ENCODE data around the gene CCDC117.
"Not testable (repeated sequence)": the region's sequence is repeated elsewhere in the genome, so short reads cannot be mapped to it uniquely, and the experiment has no call there.

The CCDC117 gene

DNA sequence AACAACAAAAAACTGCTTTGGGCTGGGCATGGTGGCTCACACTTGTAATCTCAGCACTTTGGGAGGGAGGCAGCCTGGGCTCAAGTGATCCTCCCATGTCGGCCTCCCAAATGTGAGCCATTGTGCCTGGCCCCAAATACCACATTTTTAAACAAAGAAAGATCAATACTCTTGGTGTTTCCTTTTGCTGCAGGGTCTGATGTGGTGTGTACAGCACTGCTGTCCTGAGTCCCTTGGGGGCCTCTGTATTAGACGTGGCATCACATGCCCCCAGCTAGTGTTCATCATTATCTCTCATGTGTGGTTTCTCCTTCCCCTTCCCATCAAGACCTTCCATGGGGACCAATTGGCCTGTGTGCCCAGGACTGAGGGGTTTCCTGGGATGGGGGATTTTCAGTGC lies 48.4 kb downstream of the CCDC117 start:
- H3K4me3 ChIP-seq (ENCODE audit: low read length, poor library complexity, severe bottlenecking) = no peak overlapping the region
- no peaks in the 10 kb centered on the region for H3K9me2 ChIP-seq (replicated peaks; ENCODE audit: low read depth, low read length)
- peaks cover 68% of the 10 kb centered on the region for H3K4me1 ChIP-seq (ENCODE audit: insufficient read depth, low read length, poor library complexity, severe bottlenecking)
- H3K27me3 ChIP-seq (ENCODE audit: insufficient read depth, low read length, poor library complexity, severe bottlenecking) = no peaks in the 10 kb centered on the region
- H4K20me1 ChIP-seq (ENCODE audit: insufficient read depth, low read length, poor library complexity, severe bottlenecking) = no peaks in the 10 kb centered on the region
- H3F3A ChIP-seq (ENCODE audit: low read depth) = peaks cover 12% of the 10 kb centered on the region
- H2AFZ ChIP-seq (ENCODE audit: low read length) = no peak overlapping the region
- H3K79me2 ChIP-seq (ENCODE audit: insufficient read depth, low read length) = no peaks in the 10 kb centered on the region
- H3K9me3 ChIP-seq (ENCODE audit: insufficient read depth, low read depth, low read length) = no peaks in the 10 kb centered on the region
- TF ChIP-seq EZH2phosphoT487 (IDR thresholded peaks at IDR 0.05; ENCODE audit: borderline replicate concordance) = no peak
- TF ChIP-seq, protein P1, sequence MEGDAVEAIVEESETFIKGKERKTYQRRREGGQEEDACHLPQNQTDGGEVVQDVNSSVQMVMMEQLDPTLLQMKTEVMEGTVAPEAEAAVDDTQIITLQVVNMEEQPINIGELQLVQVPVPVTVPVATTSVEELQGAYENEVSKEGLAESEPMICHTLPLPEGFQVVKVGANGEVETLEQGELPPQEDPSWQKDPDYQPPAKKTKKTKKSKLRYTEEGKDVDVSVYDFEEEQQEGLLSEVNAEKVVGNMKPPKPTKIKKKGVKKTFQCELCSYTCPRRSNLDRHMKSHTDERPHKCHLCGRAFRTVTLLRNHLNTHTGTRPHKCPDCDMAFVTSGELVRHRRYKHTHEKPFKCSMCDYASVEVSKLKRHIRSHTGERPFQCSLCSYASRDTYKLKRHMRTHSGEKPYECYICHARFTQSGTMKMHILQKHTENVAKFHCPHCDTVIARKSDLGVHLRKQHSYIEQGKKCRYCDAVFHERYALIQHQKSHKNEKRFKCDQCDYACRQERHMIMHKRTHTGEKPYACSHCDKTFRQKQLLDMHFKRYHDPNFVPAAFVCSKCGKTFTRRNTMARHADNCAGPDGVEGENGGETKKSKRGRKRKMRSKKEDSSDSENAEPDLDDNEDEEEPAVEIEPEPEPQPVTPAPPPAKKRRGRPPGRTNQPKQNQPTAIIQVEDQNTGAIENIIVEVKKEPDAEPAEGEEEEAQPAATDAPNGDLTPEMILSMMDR (conservative IDR thresholded peaks at IDR 0.05; ENCODE audit: low read length) = no peak
- H3K4me2 ChIP-seq (ENCODE audit: low read depth, low read length, poor library complexity, severe bottlenecking) = no peak overlapping the region
- peak overlapping the region; percentile 67 for H3K9ac ChIP-seq (ENCODE audit: low read depth, low read length, poor library complexity, severe bottlenecking)
- H3K36me3 ChIP-seq (ENCODE audit: insufficient read depth, low read length) = no peaks in the 10 kb centered on the region

DNA sequence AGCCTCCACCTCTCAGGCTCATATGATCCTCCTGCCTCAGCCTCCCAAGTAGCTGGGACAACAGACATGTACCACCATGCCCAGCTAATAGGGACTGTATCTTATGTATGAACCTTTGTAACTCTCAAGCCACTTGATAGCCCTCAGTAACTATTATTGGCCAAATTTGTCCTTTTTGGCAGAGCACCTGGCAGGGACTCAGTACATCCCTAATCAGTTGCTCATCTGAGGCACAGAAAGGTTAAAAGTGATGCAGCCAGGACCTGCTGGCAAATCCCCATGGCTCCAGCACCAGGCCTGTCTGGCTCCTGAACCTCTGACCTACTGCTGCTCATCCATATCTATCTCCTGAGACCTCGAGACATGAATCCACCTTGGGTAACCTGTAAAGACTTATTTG lies 49.0 kb downstream of the CCDC117 start:
- H4K20me1 ChIP-seq (ENCODE audit: insufficient read depth, low read length, poor library complexity, severe bottlenecking) = no peaks in the 10 kb centered on the region
- TF ChIP-seq EZH2phosphoT487 (IDR thresholded peaks at IDR 0.05; ENCODE audit: borderline replicate concordance) = no peak
- TF ChIP-seq, protein P1 (conservative IDR thresholded peaks at IDR 0.05; ENCODE audit: low read length) = no peak
- H3K9me2 ChIP-seq (replicated peaks; ENCODE audit: low read depth, low read length) = no peaks in the 10 kb centered on the region
- no peak overlapping the region for H3K4me3 ChIP-seq (ENCODE audit: low read length, poor library complexity, severe bottlenecking)
- peaks cover 68% of the 10 kb centered on the region for H3K4me1 ChIP-seq (ENCODE audit: insufficient read depth, low read length, poor library complexity, severe bottlenecking)
- peaks cover 12% of the 10 kb centered on the region for H3F3A ChIP-seq (ENCODE audit: low read depth)
- H3K9me3 ChIP-seq (ENCODE audit: insufficient read depth, low read depth, low read length) = no peaks in the 10 kb centered on the region
- H2AFZ ChIP-seq (ENCODE audit: low read length) = no peak overlapping the region
- H3K4me2 ChIP-seq (ENCODE audit: low read depth, low read length, poor library complexity, severe bottlenecking) = no peak overlapping the region
- peak overlapping the region; percentile 67 for H3K9ac ChIP-seq (ENCODE audit: low read depth, low read length, poor library complexity, severe bottlenecking)
- no peaks in the 10 kb centered on the region for H3K27me3 ChIP-seq (ENCODE audit: insufficient read depth, low read length, poor library complexity, severe bottlenecking)
- no peaks in the 10 kb centered on the region for H3K36me3 ChIP-seq (ENCODE audit: insufficient read depth, low read length)
- no peaks in the 10 kb centered on the region for H3K79me2 ChIP-seq (ENCODE audit: insufficient read depth, low read length)

DNA sequence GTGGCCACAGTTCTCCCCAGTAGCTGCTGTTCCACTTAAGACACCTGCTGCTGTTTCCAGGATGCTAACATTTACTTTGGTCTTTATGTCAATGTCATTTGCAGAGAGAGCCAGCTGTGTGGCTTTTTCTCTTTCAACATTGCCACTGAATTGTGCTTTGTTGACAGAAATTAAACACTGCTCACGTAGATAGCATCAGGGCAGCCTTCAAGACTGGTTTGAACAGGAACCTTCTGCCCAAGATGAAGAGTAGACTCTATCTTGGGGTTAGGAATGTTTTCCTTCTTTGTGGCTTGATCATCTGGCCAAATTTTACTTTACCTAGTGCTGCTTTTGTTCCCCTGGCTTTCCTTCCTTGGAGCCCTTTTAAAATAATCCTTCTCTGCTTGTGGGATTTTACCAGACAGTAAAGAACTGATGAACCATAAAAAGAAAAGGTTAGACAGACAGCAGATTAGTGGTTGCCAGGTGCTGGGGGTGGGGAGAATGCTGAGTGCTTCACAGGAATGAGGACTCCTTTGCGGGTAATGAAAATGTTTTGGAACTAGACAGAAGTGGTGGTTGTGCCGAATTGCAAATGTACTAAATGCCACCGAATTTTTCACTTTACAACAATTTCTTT lies 50.5 kb downstream of the CCDC117 start:
- H3K79me2 ChIP-seq (ENCODE audit: insufficient read depth, low read length) = no peaks in the 10 kb centered on the region
- H3K4me2 ChIP-seq (ENCODE audit: low read depth, low read length, poor library complexity, severe bottlenecking) = peak overlapping the region; percentile 69
- peaks cover 60% of the 10 kb centered on the region for H3K4me1 ChIP-seq (ENCODE audit: insufficient read depth, low read length, poor library complexity, severe bottlenecking)
- TF ChIP-seq, protein P1 (conservative IDR thresholded peaks at IDR 0.05; ENCODE audit: low read length) = no peak
- no peak for TF ChIP-seq EZH2phosphoT487 (IDR thresholded peaks at IDR 0.05; ENCODE audit: borderline replicate concordance)
- no peaks in the 10 kb centered on the region for H3K9me2 ChIP-seq (replicated peaks; ENCODE audit: low read depth, low read length)
- peak overlapping the region; percentile 67 for H3K9ac ChIP-seq (ENCODE audit: low read depth, low read length, poor library complexity, severe bottlenecking)
- H3K27me3 ChIP-seq (ENCODE audit: insufficient read depth, low read length, poor library complexity, severe bottlenecking) = no peaks in the 10 kb centered on the region
- peaks cover 12% of the 10 kb centered on the region for H3F3A ChIP-seq (ENCODE audit: low read depth)
- peak overlapping the region; percentile 29; the same call in 1 of the 2 replicates for H2AFZ ChIP-seq (ENCODE audit: low read length)
- no peaks in the 10 kb centered on the region for H3K9me3 ChIP-seq (ENCODE audit: insufficient read depth, low read depth, low read length)
- no peaks in the 10 kb centered on the region for H4K20me1 ChIP-seq (ENCODE audit: insufficient read depth, low read length, poor library complexity, severe bottlenecking)
- H3K4me3 ChIP-seq (ENCODE audit: low read length, poor library complexity, severe bottlenecking) = peak overlapping the region; percentile 60
- H3K36me3 ChIP-seq (ENCODE audit: insufficient read depth, low read length) = no peaks in the 10 kb centered on the region

DNA sequence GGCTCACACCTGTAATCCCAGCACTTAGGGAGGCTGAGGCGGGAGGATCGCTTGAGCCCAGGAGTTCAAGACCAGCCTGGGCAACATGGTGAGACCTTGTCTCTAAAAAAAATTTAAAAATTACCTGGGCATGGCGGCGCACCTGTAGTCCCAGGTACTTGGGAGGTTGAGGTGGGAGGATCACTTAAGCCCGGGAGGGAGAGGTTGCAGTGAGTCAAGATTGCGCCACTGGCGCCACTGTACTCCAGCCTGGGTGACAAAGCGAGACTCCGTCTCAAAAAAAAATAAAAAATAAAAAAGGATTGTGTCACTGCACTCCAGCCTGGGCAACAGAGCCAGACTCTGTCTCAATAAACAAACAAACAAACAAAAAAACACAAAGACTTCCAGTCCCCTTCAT lies 52.0 kb downstream of the CCDC117 start:
- not testable (repeated sequence) for H2AFZ ChIP-seq (ENCODE audit: low read length); H3K9me2 ChIP-seq (replicated peaks; ENCODE audit: low read depth, low read length); H4K20me1 ChIP-seq (ENCODE audit: insufficient read depth, low read length, poor library complexity, severe bottlenecking); H3K9me3 ChIP-seq (ENCODE audit: insufficient read depth, low read depth, low read length); H3K79me2 ChIP-seq (ENCODE audit: insufficient read depth, low read length); H3K4me3 ChIP-seq (ENCODE audit: low read length, poor library complexity, severe bottlenecking); H3K4me2 ChIP-seq (ENCODE audit: low read depth, low read length, poor library complexity, severe bottlenecking); H3K9ac ChIP-seq (ENCODE audit: low read depth, low read length, poor library complexity, severe bottlenecking); H3K27me3 ChIP-seq (ENCODE audit: insufficient read depth, low read length, poor library complexity, severe bottlenecking); H3K36me3 ChIP-seq (ENCODE audit: insufficient read depth, low read length)
- H3F3A ChIP-seq (ENCODE audit: low read depth) = peaks cover 12% of the 10 kb centered on the region
- peaks cover 50% of the 10 kb centered on the region for H3K4me1 ChIP-seq (ENCODE audit: insufficient read depth, low read length, poor library complexity, severe bottlenecking)

DNA sequence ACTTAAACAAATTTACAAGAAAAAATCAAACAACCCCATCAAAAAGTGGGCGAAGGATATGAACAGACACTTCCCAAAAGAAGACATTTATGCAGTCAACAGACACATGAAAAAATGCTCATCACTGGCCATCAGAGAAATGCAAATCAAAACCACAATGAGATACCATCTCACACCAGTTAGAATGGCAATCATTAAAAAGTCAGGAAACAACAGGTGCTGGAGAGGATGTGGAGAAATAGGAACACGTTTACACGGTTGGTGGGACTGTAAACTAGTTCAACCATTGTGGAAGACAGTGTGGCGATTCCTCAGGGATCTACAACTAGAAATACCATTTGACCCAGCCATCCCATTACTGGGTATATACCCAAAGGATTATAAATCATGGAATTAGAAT lies 53.9 kb downstream of the CCDC117 start:
- H3K4me3 ChIP-seq (ENCODE audit: low read length, poor library complexity, severe bottlenecking); H3K9ac ChIP-seq (ENCODE audit: low read depth, low read length, poor library complexity, severe bottlenecking); H2AFZ ChIP-seq (ENCODE audit: low read length); H3K36me3 ChIP-seq (ENCODE audit: insufficient read depth, low read length); H3K27me3 ChIP-seq (ENCODE audit: insufficient read depth, low read length, poor library complexity, severe bottlenecking); H4K20me1 ChIP-seq (ENCODE audit: insufficient read depth, low read length, poor library complexity, severe bottlenecking); H3K4me2 ChIP-seq (ENCODE audit: low read depth, low read length, poor library complexity, severe bottlenecking); H3K9me3 ChIP-seq (ENCODE audit: insufficient read depth, low read depth, low read length); H3K9me2 ChIP-seq (replicated peaks; ENCODE audit: low read depth, low read length); H3K79me2 ChIP-seq (ENCODE audit: insufficient read depth, low read length): not testable (repeated sequence)
- peaks cover 42% of the 10 kb centered on the region for H3K4me1 ChIP-seq (ENCODE audit: insufficient read depth, low read length, poor library complexity, severe bottlenecking)
- H3F3A ChIP-seq (ENCODE audit: low read depth) = peaks cover 12% of the 10 kb centered on the region
